GM19025 (cell line): Measurements from ENCODE around the gene DHX40.
"Not testable (repeated sequence)": the region's sequence is repeated elsewhere in the genome, so short reads cannot be mapped to it uniquely, and the experiment has no call there.

ENCODE experiments used
- ATAC-seq: cut with Tn5 transposase; IDR thresholded peaks from one replicate; pipeline ENCODE4 v1.9.1; 2021; ENCODE audit warnings: mild to moderate bottlenecking, low read depth, moderate library complexity; ENCODE audit not compliant: unreplicated experiment

Gene DHX40

DNA sequence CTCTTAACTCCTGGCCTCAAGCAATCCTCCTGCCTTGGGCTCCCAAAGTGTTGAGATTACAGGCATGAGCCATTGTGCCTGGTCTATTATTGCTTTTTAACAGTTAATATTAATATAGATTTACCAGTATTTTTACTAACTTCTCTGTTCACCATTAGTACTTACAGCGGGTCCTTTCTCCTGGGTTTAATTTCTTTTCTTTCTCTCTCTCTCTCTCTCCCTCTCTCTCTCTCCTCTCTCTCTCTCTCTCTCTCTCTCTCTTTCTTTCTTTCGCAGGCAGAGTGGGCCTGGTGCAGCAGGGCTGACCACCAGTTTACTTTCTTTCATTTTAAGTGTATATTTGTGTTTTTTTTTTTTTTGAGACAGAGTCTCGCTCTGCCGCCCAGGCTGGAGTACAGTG, 14.7 kb upstream of the DHX40 start:
- no peak for ATAC-seq

DNA sequence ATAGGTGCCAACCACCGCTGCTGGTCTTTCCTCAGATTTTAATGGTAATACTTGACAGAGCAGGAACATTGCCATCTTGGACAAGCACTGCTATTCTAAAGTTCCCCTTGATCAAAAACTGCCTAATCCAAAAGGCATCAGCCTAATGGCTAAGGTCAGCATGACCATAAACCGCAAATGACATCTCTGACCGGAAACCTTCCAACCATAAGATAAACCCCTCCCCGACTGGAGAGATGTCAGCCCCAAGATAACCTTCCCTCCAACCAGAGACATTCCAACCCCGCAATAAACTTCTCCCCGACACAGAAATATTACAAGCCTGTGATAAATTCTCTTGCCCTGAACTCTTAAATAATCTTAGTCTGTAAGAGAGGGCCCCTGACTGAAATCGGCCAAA, 7.4 kb upstream of the DHX40 start:
- no peak for ATAC-seq

DNA sequence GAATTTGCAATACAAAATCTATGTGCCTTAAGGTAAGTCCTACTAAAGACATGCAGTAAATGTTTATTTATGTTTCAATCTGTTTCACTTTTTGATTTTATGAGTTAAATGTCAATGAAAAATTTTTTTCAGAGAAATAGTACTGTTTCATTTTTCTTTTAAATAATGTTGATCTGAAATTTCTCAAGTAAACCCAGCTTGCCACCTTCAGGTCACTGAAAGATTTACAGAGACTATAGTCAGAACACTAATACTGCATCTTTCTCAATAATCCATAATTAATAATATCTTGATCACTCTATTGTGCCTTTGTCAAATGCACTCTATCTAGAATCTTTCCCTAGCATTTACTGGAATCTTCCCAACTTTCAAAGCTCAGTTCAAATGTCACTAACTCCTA, 6.5 kb upstream of the DHX40 start:
- no peak for ATAC-seq

DNA sequence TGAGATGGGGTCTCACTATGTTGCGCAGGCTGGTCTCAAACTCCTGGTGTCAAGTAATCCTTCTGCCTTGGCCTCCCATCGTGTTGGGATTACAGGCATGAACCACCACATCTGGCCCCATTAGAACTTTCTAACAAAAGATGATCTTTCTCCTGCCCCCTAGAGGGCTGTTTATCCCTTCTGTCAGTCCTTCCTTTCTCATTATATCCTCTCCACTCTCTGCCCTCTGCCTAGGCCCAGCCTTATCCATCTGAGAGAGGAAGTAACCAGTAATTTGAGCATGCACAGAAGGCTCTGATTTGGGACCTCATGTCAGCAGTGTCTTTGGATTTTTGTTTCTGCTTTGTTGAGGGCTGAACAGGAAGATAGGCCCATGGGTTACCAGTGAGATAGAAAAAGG, 4.4 kb upstream of the DHX40 start:
- no peak for ATAC-seq

DNA sequence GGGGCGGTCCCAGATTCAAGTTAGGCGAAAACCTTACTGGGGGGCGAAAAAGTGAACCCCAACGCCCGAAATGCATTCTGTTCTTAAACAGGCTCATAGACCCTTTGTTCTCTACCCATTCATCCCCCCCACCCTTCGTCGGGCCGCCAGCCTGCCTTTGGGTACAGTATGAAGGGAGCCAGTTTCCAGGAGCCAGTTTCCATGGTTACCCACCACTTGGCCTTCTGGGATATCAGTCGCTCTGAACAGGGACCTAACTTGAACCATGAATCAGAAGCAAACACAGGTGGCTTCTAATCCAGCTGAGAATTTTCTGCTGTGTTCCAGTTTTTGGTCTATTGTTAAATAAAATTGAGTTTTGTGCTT, 532 bp downstream of the DHX40 start:
- ATAC-seq: peak; percentile 39

DNA sequence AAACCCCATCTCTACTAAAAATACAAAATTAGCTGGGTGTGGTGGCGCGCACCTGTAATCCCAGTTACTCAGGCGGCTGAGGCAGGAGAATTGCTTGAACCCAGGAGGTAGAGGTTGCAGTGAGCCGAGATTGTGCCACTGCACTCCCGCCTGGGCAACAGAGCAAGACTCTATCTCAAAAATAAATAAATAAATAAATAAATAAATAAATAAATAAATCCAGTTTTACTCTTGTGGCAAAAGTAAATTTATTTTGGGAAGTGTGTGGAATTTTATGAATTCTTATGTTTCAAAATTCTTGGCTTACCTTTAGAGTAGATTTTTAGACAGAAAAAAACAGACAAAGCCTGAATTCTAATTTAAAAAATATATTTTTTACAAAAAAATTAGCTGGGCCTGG, 3.7 kb downstream of the DHX40 start:
- ATAC-seq: not testable (repeated sequence)

DNA sequence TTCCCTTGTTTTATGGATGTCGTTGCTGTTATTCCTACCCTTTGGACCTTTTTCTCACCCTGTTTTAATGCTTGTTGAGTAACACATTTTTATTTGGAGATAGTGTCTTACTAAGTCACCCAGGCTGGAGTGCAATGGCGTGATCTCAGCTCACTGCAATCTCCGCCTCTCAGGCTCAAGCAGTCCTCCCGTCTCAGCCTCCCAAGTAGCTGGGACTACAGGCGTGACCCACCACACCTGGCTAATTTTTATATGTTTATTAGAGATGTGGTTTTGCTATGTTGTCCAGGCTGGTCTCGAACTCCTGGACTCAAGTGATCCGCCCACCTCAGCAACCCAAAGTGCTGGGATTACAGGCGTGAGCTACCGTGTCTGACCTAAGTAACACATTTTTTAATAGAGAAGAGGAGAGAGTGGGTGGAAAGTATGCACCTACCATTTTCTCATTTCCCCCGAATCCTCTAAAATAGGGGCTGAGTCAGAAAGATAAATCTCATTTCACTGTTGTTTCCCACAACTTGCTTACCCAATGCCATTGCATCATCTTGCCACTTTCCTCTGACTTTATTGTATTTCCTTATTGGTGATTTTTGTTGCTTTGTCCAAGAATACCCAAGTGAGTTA, 7.0 kb downstream of the DHX40 start:
- ATAC-seq: no peak

DNA sequence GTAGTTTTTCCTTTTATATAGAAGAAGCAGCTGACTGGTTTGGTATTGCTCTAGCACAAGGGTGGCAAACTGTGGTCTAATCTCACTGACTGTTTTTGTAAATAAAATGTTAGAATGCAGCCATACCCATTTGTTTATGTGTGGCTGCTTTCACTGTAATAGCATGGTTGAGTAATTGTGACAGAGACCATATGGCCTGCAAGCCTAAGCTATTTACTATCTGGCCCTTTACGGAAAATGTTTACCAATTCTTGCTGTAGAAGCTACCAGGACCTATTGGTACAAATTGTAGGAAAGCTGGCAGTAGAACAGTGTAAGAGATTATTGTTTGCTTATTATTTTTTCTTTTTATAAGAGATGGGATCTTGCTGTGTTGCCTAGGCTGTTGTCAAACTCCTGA, 18.8 kb downstream of the DHX40 start:
- not testable (repeated sequence) for ATAC-seq

DNA sequence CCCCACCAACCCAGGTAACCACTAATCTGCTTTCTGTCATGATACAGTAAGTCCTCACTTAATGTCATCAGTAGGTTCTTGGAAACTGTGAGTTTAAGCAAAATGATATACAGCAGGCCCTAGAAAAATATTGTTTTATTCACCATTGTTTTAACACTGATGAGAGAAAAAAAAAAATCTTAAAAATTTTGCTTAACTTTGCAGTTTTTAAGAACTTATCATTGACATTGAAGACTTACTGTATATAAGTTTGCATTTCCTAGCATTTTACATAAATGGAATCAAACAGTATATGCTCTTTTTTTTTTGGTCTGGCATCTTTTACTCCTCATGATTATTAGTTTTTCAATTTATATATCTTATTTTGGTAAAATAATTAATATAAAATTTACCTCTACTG, 34.8 kb downstream of the DHX40 start:
- ATAC-seq: no peak

DNA sequence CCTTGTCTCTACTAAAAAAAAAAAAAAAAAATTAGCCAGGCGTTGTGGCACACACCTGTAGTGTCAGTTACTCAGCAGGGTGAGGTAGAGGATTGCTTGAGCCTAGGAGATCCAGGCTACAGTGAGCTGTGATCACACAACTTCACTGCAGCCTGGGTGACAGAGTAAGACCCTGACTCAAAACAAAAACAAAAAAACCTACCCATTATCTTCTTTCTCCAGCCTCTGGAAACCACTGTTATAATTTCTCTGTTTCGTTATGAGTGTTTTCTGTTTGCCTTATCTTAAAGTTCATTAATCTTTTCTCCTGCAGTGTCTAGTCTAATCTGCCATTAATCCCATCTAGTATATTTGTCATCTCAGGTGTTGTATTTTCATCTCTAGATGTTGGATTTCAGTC, 35.7 kb downstream of the DHX40 start:
- ATAC-seq: no peak

DNA sequence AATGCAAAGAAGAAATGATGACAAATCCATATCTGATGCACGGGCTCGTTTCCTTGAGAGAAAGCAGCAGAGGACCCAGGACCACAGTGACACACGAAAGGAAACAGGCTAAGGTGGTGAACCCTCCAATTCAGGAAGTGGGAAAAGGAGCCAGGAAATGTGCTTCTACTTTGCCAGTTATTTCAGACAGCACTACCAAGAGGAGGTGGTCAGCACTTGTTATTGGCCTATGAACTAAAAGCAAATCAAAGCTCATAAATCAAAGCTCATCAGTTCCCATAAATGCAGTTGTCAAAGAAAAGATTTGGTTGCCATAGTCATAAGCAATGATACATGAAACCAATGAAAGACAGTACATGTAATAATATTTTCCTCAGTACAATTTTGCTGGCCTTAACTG, 41.7 kb downstream of the DHX40 start:
- ATAC-seq: no peak

DNA sequence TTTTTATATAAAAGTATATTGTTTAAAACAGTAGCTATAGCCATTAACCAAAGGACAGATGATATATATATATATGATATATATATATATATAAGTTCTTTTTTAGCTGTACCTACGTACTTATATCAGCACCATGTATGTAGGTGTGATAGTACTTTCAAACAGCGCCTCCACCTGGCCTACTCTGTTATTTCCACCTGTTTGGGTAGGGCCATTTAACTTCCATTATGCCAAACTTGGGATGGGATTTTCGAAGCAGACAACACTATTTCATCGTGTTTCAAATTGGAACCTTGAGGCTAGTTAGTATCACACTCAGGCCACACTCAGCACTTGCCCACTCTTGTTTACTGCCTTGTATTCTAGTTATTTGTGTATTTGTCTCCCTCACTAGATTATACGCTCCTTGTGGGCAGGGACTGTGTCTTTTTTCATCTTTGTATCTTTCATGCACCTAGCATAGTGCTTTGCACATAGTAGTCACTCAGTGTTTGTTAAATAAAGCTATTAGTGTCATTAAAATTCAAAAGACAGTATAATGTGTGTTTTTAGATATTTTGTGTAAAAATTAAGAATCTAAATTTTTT, 42.5 kb downstream of the DHX40 start:
- no peak for ATAC-seq

DNA sequence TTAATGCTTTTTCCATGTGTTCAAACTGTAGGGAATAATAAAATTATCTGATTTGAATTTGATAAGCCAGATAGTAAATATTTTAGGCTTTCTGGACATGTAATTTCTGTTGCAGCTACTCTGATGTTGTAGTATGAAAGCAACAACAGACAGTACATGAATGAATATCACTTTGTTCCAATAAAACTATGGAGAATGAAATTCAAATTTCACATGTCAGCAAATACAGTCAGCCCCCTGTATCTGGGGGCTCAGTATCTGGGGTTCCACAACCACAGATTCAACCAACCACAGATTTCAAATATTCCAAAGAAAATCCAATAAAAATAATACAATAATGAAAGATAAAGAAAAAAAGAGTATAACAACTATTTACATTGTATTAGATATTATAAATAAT, 46.1 kb downstream of the DHX40 start:
- ATAC-seq: no peak

DNA sequence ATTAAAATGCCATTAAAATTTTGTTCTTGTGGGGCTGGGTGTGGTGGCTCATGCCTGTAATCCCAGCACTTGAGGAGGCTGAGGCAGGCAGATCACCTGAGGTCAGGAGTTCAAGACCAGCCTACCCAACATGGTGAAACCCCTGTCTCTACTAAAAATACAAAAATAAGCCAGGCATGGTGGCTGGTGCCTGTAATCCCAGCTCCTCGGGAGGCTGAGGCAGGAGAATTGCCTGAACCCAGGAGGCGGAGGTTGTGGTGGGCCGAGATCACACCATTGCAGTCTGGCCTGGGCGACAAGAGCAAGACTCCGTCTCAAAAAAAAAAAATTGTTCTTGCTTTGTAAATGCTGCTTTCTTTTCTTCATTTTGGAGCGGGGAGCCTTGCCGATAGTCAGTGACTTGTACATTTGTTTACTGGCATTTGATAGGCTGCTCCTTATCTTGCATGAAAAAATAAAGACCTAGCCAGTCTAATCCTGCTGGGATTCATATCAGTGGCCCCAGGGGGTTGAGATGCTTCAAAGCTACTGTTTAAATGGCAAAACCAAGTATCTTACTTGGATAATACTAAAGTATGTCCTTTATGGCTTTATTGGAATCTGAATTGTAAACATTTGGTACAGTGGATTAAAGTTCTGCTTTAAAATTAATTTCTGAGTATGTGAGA, 51.0 kb downstream of the DHX40 start:
- ATAC-seq: no peak

DNA sequence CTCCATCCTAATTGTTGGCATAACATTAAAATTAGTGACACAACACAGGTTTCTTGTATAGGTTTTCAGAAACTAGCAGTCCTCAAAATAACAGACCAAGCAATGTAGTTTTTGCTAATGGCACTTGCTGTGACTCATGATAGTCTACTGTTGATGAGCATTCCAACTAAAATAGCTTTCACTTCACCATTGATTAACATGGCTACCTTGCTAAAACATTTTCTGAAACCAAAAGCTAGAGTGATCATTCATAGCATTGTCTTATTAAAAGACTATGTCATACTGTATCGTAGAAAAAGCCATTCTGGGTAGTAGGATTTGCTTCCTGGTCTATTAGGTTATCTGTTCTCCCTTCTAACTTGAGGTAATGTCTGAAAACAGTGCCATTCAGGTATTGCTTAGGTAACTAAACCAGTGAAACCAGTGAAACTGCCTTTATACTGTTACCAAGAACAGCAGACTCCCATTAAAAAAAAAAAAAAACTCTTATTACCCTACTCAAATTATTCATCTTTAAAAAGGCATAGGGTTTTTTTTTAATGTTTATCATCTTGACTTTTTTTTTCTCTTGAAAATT, 51.8 kb downstream of the DHX40 start:
- ATAC-seq: no peak

DNA sequence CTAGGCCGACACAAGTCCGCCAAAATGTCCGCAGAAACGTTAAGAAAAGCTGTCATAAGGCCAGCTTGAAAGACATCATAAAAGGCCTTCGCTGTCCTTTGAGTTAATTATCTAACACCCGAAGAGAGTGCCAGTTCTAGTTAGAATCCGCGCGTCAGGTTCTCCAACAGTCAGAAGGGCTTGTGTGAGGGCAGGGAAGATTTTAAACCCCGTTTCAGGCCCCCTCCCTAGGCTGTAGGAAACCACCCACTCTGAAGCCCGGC, 53.6 kb downstream of the DHX40 start:
- no peak for ATAC-seq

DNA sequence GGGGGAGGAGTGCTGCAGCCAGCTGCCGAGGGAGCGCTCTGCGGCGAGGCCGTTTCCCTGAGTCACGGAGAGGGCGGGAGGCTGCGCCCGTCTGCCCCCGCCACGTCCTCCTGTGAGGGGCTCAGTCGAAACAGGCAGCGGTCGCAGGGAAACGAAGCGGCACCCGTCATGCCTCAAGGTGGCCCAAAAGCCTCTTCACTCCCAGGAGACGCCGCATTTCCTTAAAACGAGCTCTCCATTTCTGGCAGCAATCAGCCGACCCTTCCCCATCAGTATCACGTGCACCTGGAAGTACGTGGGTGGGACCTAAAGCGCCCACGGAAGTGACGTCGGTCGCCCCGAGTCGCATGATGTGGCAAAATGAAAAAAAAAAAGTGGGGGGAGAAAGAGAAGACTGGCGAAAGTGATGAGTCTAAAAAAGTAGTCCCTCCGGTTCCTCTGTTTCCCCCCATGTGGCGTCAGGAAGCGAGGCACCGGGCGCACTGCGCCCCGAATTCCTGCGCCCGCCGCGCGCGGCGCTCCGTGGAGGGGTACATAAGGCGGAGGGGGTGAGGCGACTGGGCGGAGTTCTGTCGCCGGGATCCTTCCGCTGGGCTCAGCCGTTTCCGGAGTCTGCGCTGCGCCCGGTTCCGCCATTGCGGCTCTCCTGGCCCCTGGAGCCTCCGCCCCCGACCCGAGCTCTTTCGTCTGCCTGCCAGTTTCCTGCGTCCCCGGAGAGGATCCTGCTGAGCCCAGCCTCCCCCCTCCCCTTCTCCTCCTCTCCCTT, 54.1 kb downstream of the DHX40 start, which contains the start of gene CLTC:
Gene CLTC (plus strand): TSS at position 598 of the 766 bp plus-strand sequence. CDS start 237 bp downstream, outside the sequence.
- ATAC-seq: peak; percentile 81

DNA sequence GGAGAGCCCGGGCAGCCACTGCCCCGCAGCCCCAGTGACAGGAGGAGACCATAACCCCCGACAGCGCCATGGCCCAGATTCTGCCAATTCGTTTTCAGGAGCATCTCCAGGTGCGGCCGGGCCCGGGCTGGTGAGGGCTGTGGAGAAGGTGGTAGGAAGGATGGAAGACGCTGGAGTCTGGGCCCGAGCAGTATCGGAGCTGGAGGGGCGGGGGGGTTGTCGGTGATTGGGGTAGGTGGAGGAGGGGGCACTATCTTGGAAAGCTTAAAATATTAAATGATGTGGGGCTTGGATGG, 54.6 kb downstream of the DHX40 start:
- ATAC-seq: no peak

DNA sequence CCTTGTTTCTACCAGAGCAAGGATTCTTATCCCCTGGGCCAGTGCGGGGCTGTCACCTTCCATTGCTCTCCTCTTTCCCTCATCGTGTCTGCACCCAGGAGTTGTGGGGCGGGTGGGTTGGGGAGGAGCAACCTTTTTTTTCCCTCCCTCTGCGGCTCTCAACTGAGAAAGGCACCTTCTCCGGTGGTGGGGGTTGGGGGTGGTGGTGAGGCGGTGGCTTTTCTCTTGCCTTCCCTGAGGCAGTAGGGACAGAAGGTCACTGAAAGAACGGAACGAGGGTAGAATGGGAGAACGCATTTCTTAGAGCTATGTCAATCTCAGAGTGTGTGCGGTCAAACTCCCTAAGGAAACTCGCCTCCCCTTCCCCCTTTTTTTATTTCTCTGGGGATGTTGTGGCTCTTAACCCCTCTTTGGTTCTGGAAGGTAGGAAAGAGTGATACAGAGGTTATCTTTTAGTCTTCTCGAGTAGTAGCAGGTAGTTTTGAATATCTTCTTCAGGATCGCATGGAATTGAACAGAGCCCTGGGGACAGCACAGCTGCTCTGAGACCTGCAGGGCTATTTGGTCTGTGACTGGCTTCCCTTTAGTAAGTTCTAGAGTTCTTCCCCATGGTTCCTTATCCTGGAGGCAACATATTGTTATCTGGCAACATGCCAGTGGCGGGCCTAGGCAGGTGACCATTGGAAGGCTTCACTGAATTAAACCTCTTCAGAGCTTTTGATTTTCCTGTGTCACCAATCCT, 55.3 kb downstream of the DHX40 start:
- no peak for ATAC-seq

DNA sequence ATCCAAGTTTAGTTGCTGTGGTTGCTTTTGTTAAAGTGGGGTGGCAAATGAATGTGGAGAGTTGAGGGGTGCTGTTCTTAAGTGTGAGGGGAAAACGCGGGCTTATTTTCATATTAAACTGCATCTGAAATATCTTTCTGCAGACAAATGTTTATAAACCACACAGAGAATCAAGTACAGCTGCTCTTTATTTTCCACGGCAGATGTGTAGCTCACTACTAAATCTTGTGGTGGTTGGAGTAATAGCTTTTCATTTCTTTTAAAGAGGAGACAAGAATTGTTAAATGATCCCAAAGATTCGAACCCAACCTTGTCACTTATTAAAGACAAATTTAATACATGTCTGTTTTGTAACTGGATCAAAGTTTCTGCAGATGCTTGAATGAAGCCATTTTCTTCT, 56.4 kb downstream of the DHX40 start:
- no peak for ATAC-seq

DNA sequence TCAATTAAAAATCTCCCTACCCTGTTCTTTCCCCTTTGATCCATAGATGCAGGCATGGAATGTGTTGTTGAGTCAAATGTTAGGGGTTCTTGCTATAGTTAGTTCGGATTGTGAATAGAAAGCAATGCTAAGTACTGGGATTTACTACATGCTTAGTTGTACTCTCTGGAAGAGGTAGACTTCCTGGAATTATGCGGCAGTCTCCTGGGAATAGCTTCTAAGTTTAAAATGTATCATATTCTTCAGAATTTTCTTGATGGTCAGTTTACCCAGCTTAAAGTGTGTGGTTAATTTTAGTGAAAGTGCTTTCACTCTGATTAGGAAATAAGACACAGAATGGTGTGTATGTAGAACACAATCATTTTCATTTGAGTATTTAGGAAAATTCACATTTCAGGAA, 57.7 kb downstream of the DHX40 start:
- ATAC-seq: no peak
